Fibroblast of peridontal ligament (primary cell): ENCODE results near the gene L1CAM.
"Not testable (repeated sequence)": the region's sequence is repeated elsewhere in the genome, so short reads cannot be mapped to it uniquely, and the experiment has no call there.

ENCODE experiments used
- DNase-seq: peaks from one replicate; pipeline ENCODE4 v3.0.0-alpha.2; 2010; ENCODE audit errors: extremely low read depth

Gene L1CAM

GRCh38 chrX:153829799-153830639 is 56.0 kb downstream of the L1CAM start, which contains the start of gene PDZD4:
Gene PDZD4, minus strand, starts transcription at chrX:153830544. Its CDS starts 246 bp downstream, at chrX:153830298.
- no peak for DNase-seq

GRCh38 chrX:153829549-153829798 is 56.5 kb downstream of the L1CAM start:
- DNase-seq: no peak

- DNase-seq: no peak
Measured at GRCh38 chrX:153828723-153829548, 57.0 kb downstream of the L1CAM start.

GRCh38 chrX:153828308-153828707 is 57.7 kb downstream of the L1CAM start:
- peak; percentile 5 for DNase-seq

- no peak for DNase-seq
Measured at GRCh38 chrX:153827903-153828302, 58.1 kb downstream of the L1CAM start.

- no peak for DNase-seq
Measured at GRCh38 chrX:153827016-153827415, 59.0 kb downstream of the L1CAM start.

GRCh38 chrX:153825042-153825441 is 60.9 kb downstream of the L1CAM start:
- DNase-seq: no peak

GRCh38 chrX:153824348-153824747 is 61.6 kb downstream of the L1CAM start:
- no peak for DNase-seq

GRCh38 chrX:153821066-153821465 is 64.9 kb downstream of the L1CAM start:
- DNase-seq: no peak

- no peak for DNase-seq
Measured at GRCh38 chrX:153820601-153821000, 65.4 kb downstream of the L1CAM start.

- no peak for DNase-seq
Measured at GRCh38 chrX:153819384-153820040, 66.5 kb downstream of the L1CAM start.

GRCh38 chrX:153818571-153819383 is 67.2 kb downstream of the L1CAM start:
- DNase-seq: no peak

GRCh38 chrX:153818064-153818463 is 67.9 kb downstream of the L1CAM start:
- not testable (repeated sequence) for DNase-seq

- DNase-seq: no peak
Measured at GRCh38 chrX:153816831-153817690, 68.9 kb downstream of the L1CAM start.

GRCh38 chrX:153814591-153815315 is 71.2 kb downstream of the L1CAM start:
- no peak for DNase-seq

GRCh38 chrX:153813161-153813560 is 72.8 kb downstream of the L1CAM start:
- no peak for DNase-seq

- no peak for DNase-seq
Measured at GRCh38 chrX:153812220-153812619, 73.8 kb downstream of the L1CAM start.
